Activated T-cell treated with anti-CD3 and anti-CD28 coated beads for 1 hour (primary cell): ENCODE data around the gene SLC24A1.

Experiments
- DNase-seq: peaks from one replicate; pipeline ENCODE4 v3.0.0-alpha.2; 2020; ENCODE audit warnings: low read depth

The SLC24A1 gene

DNA sequence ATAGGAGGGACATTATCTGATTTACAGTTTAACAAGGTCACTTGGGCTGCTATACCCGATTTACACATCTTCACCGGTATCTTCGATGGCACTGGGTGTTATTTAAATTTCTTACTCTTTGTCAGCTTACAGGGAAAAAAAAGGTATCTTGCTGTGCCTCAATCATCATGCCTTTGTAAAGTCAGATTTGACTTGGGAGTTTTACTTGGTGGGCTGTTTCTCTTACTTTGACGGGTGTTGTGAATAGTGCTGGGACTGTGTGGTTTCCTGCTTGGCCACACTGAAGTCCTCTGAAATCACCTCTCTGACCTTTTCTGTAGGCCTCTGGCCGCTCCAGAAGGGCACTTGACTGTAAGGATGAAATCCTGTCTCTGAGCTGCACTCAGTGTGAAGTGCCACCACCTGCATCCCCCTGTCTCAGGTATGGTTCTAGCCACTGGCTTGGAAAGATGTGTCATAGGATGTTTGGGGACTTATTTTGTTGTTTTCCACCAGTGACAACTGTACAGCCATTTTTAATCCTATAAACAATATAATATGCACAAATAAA is 3.1 kb upstream of the SLC24A1 start:
- no peak for DNase-seq

DNA sequence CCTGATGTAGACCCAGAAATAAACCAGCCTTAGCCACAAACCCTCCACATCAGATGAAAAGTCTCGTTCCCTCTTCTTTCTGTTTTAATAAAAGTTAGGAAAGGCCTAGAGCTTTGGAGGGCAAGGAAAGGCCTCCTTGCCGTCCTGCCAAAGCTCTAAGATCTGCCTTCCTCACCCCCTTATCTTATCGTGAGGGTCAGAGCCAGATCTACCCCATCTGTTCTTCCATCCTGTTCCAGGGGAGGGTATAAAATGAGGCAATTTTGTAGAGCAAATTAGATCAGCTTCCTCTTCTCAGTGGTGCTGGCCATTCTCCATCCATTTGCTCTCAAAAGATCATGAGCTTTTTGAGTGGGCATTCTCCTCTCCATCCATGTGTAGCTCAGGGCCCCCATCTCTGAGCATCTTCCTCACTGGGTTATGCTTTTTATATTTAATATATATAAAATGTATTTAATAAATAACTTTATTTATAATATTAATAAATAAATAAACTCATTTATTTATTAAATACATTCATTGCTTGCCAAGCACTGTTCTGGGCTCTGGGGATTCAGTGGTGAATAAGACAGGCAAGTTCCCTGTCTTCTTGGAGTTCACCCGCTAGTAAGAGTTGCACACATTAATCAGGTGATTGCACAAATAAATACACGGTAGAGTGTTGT is 2.0 kb upstream of the SLC24A1 start:
- no peak for DNase-seq

DNA sequence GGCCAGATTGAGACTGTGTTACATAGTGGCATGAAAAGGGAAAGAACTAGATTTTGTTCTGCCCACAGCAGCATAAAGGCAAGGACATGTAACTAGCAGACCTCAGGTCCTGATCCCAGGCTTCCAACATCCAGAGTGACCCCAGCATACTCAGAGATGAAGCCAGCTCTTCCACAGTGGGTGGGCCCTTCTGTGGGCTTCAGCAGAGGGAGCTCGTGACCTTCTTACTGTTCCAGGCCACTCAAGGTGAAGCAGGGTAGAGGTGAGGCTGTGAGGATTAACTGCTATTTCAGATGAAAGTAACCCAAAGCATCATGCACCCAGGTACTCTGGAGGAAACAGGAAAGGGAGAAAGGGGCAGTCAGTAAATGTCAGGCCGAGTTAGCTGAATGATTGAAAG is 905 bp upstream of the SLC24A1 start:
- DNase-seq = no peak

GRCh38 chr15:65623103-65623502 is 1.4 kb downstream of the SLC24A1 start:
- DNase-seq = no peak

DNA sequence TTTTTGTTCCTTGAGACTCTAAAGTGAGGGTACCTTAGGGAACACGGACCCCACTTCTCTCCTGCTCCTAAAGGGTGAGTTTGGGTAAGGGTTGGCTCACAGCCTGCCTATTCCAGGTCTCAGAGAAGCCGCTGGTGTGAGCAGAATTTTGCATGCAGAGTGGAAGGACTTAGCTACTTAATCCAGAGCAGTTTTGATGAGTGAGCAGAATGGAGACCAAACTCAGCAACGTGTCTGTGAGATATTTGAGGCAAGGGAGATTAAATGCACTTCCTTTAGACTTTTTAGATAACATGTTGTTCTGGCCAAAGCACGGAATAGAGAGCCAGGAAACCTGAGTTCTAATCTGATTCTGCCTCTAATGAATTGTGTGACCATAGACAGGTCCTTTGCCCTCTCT is 5.1 kb downstream of the SLC24A1 start:
- DNase-seq = no peak

DNA sequence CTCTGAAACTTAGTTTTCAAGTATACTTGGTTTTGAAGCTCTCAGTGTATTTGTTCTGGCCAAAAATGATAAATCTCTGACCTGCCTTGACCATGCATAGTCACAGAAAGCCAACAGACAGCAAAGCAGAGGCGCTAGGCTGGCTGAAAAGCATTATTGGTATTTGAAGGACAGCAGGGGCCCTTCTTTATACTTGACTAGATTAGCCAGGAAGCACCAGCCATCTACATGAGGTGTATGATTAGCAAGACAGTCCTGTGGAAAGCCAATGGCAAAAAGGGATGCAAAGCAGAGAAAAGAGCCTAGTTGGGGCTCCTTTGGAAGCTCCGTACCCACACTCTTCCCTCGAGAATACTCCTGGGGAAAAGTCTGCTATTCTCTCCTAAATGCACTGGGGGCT is 7.8 kb downstream of the SLC24A1 start:
- no peak for DNase-seq

- DNase-seq = no peak
Measured at GRCh38 chr15:65630760-65631159, 9.0 kb downstream of the SLC24A1 start.

GRCh38 chr15:65631503-65631902 is 9.8 kb downstream of the SLC24A1 start:
- DNase-seq = no peak

- DNase-seq = no peak
Measured at GRCh38 chr15:65632780-65633375, 11.1 kb downstream of the SLC24A1 start.

DNA sequence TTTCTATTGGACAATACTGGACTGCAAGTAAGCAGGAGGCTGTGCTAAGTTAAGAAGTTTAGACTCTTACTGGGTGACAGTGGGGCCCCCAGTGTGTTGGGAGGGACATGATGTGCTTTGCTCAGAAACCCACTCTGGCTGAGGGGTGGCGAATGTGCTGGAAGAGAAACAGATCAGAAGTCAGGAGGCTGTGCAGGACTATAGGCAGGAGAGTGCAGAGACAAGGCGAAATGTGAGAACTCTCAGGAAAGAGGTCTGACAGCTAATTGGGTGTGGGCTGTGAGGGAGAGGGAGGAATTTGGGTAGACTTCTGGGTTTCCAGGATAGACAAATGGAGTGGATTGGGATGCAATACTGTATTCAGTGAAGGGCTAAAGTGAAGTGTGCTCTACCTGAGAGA is 12.0 kb downstream of the SLC24A1 start:
- DNase-seq = no peak

GRCh38 chr15:65634356-65634755 is 12.6 kb downstream of the SLC24A1 start:
- DNase-seq = no peak

- no peak for DNase-seq
Measured at GRCh38 chr15:65638109-65638508, 16.4 kb downstream of the SLC24A1 start.

DNA sequence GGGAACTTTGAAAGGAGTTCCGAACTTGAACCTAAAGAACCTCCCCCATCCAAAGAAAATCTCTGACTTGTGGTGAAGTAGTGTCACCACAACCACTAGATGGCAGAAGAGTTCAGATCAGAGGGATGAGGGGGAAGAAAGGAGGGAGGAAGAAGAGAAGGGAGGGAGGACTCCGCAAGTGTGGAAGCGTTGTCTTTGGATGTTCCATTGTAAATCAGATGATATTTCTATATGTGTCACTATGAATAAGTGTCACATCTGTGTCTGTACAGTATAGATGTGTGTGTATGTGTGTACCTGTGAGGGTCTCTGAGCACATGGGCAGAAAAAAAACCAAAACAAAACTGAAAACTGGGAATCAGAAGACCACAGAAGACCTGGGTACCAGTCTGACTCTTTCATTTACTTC is 16.9 kb downstream of the SLC24A1 start:
- no peak for DNase-seq

DNA sequence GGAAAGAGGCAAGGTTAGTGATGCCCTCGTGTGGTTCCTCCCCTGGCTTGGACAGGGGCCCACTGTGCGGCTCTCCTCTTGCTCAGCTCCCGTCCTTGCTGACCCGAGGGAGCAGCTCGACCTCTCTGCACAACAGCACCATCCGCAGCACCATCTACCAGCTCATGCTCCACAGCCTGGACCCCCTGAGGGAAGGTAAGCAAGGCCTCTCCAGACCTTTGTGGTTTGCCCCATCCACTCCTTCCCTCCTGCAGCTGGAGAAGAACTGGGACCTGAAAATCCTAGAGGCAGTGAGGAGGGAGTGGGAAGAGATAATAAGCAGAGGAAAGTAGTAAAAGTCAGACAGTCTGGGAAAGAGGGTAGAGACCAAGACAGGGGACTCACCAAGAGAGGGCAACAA is 17.8 kb downstream of the SLC24A1 start:
- DNase-seq = no peak

GRCh38 chr15:65641768-65642475 is 20.2 kb downstream of the SLC24A1 start:
- no peak for DNase-seq

- DNase-seq = no peak
Measured at GRCh38 chr15:65642594-65642993, 20.9 kb downstream of the SLC24A1 start.

- DNase-seq = no peak
Measured at GRCh38 chr15:65644282-65644681, 22.5 kb downstream of the SLC24A1 start.

DNA sequence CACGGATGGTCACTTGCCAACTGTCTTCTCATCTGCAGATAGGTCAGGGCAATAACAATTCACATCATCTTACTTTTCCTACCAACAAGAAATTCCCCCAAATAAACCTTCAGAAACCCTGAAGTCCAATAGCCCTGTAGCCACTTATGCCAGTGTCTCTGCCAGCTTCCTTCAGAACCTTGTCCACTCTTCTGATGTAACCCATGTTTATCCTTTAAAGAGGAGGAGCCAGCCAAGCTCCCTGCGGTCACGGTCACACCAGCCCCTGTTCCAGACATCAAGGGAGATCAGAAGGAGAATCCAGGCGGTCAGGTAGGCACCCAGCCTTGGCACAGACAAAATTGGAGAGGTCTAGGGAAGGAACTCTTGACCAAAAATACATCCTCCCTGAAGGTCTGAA is 23.7 kb downstream of the SLC24A1 start:
- no peak for DNase-seq

- DNase-seq = no peak
Measured at GRCh38 chr15:65646486-65646885, 24.7 kb downstream of the SLC24A1 start.

GRCh38 chr15:65650312-65651041 is 28.7 kb downstream of the SLC24A1 start:
- no peak for DNase-seq

- no peak for DNase-seq
Measured at GRCh38 chr15:65651042-65651322, 29.2 kb downstream of the SLC24A1 start.

DNA sequence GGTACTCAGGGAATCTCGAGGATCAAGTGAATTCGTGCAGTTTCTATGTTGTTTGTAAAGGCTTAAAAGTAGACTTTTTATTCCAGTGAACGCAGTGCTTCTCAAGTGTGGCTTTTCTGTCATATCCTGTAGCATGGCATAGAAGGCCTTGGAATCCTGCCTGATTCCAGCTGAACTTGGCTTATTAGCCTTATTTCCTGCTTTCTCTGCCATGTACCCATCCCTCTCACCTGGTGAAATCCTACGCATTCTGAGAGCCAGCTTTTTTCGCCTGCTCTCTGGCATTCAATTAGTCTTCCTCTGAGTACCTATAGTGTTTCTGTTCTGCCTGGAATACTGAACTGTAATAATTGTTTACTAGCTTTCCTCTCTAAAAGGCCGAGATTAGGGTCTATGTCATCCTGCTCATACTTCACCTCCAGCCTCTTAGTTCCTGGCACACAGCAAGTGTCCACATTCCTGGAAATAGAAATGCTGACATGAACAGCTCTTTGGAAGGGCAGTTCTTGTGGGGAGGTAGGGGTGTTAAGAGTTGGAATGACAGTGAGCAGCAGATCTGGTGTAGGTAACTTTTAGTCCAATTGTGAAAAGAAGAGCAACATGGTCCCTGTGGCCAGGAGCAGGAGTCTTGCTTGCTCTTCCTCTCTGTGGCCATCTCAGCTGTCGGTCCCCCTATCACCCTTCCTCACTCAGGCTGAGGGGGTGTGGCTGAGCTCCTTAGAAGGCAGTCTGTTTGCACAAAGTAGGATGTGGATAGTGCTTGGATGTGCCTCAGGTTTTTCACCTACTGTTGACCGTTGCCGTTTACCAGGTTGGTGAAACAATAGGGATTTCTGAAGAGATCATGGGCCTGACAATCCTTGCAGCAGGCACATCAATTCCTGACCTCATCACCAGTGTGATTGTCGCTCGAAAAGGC is 30.4 kb downstream of the SLC24A1 start:
- DNase-seq = no peak
